HPDE6-E6E7 (cell line): ENCODE measurements around the gene FN3KRP.
A peak's percentile ranks its signal among the peaks of the same experiment; 100 is the strongest.

Experiments
- DNase-seq: peaks from one replicate; pipeline ENCODE4 v3.0.0; 2011; ENCODE audit warnings: missing footprints; ENCODE audit errors: extremely low spot score

The FN3KRP gene

DNA sequence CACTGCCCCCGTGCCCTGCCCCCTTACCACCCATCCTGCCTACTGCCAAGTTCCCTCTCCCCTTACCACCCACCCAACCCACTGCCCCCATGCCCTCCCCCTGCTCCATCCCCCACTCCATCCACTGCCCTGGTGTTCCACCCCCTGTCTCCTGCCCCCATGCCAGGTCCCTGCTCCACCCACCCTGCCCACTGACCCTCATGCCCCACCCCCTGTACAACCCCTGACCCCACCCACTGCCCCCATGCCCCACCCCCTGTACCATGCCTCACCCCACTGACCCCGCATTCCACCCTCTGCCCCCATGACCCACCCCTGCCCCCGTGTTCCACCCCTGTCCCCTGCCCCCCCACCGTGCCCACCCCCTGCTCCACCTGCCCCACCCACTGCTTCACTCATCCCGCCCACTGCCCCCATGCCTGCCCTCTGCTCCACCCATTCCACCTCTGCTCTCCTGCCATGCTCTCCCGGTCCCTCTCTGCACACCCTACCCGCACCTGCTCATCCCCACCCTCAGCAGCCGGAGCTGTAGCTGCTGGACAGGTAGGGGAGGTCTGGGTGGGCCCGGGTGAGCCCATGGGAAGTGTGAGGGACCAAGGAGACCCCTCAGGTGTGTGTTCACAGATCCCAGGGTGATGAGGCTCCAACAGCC lies 7.4 kb upstream of the FN3KRP start:
- no peak for DNase-seq

DNA sequence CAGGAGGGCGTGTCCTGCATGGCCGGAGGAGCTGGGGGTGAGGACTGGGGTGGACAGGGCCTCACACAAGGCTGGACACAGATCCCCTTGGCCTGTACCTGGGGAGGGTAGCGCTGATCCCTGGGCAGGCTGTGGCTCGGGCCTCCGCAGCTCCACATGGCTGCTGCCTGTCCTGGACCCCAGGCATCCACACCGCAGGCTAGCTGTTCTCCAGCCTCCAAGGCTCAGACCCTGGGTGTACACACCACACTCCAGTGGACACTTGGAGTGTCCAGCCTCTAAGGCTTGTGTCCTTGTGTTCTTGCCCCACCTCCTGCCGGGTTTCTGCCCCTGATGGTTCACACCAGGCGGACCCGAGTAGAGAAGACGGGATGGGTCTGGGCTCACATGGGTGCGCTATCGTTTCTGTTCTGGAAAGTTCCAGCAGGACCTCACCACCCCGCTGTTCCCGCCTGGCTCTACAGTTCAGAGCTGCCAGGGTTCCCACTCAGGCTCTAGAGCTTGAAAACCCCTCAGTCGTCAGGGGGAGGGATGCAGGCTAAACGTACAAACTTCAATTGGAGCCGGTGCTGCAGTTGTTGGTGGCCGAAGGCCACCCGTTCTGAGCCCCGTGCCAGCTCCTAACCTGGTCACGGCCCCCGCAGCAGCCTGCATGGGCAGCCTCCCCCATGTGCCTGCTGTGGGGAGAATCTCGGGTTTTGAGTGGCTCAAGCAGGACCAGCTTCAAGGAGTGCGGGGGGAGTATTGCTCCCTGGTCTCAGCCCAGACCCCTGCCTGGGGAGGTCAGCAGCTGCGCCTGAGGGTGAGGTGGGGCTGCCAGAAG lies 6.6 kb upstream of the FN3KRP start:
- no peak for DNase-seq

DNA sequence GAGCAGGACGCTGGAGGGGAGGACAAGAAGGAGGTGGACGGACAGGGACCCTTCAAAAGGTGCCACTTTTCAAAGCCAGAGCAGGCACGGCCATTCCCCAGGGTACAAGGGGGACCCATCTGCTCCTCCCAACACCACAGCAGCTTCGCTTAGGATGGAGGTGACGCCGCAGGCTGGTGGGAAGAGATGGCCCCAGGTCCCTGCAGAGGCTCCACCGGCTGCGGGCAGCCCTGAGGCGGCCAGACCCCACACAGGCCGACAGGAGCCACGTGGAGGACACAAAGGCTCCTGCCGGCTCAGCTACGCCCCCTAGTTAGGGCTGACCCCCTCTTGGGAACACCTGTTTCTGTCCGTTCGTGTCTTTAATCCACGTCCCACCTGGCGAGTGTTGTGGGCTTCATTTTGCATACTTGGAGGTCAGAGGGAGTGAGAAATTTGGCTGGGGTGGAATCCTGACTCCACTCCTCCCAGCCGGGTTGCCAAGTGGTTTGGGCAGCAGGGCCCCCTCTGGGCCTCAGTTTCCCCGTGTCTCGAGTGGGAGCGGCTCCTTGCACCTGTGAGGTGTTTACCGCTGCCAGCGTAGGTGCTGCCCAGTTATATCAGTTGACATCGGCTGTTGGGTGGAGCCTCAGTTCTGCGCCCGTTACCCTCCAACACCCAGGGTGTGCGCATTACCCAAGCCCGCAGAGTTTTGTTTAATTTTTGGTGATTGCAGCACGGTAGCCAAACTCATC lies 5.8 kb upstream of the FN3KRP start:
- DNase-seq, result no peak

DNA sequence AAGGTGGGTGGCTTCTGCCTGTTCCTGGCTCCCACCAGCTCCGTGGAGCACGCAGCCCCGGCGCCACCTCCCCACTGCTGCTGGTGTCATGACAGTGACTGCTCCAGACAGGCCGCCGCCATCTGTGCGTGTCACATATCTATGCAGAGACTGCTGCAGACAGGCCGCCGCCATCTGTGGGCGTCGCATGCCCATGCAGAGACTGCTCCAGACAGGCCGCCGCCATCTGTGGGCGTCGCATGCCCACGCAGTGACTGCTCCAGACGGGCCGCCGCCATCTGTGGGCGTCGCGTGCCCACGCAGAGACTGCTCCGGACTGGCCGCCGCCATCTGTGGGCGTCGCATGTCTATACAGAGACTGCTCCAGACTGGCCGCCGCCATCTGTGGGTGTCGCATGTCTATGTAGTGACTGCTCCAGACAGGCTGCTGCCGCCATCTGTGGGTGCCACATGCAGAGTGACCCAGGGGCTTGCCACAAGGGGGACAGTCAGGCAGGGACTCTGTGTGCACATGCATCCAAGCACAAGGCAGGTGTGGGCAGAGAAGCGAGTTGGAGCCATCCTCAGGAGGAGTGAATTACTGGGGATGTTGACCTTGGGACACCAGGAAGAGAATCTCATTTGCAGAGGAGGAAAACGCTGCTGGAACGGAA lies 3.3 kb upstream of the FN3KRP start:
- DNase-seq, result no peak

GRCh38 chr17:82718986-82719685 lies 2.6 kb downstream of the FN3KRP start:
- no peak for DNase-seq

- DNase-seq, result no peak
These were observed 3.7 kb downstream of the FN3KRP start for GRCh38 chr17:82720204-82720603.

DNA sequence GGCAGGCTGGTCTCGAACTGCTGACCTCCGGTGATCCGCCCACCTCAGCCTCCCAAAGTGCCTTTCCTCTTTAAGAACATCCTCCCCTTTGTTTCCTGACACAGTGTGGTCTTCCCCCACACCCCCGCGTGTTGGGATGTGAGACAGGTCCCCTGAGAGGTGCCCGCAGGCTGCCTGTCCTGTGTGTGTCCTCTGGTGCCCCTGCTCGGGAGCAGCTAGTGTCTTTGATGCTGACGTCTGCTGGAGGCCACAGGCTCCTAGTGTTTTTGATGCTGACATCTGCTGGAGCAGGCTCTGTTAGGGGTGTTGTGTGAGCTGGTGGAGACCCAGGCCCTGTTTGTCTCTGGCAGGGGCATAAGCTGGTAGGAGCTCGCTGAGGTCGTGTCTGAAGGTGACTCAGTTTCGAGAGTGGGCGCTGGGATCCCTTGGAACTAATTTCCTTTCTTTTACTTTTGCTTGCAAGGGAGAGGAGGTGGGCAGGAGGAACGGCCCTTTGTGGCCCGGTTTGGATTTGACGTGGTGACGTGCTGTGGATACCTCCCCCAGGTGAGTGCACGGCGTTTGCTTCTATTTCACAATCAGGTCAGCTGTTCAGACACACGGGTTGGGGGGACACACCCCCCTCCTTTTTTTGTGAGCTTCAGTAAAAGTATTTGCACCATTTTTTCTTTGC lies 6.0 kb downstream of the FN3KRP start:
- no peak for DNase-seq

DNA sequence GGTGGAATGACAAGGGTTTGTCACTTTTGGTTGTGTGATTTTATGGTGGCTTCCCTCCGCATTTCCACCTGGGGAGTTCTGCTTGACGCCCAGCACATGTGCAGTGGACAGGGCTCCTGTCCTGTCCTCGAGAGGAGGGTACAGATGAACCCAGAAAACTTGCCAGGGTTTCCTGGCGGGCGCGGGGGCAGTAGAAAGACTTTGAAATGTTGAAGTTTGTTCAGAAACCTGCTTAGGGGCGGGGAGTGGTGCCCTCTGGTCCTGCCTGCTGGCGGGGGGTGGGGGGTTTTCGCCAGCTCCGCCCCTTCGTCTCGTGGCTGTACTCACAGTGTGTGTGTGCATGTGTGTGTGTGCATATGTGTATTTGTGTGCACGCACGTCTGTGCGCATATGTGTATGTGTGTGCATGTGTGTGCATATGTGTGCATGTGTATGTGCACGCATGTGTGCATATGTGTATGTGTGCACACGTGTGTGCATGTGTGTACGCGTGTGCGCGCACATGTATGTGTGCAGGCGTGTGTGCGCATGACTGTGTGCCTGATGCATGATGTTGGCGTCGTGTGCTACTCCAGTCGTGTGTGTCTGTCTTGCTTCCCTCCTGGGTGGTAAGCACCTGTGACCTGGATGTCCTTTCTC lies 6.8 kb downstream of the FN3KRP start:
- no peak for DNase-seq

GRCh38 chr17:82726427-82726826 lies 9.9 kb downstream of the FN3KRP start:
- no peak for DNase-seq

DNA sequence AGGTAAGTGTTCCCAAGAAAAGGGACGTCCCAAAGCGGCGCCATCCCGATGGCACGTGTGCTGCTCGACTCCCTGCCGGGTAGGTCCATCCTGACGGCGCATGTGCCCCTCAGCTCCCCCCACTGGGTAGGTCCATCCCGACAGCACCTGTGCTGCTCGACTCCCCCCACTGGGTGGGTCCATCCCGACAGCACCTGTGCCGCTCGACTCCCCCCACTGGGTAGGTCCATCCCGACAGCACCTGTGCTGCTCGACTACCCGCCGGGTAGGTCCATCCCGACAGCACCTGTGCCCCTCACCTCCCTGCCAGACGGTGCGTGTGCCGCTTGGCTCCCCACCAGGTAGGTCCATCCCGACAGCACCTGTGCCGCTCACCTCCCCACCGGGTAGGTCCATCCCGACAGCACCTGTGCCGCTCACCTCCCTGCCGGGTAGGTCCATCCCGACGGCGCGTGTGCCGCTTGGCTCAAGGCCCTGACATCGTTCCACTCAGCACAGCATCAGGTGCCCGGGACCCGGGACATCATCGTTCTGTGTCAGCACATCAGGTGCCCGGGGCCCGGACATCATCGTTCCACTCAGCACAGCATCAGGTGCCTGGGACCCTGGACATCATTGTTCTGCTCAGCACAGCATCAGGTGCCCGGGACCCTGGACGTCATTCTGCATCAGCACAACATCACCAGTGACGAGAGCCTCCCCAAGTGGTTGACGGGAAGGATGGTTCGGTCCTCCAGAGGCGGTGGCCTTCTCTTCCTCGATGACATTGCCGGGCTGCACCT lies 13.2 kb downstream of the FN3KRP start:
- DNase-seq, result no peak

GRCh38 chr17:82732118-82732743 lies 15.7 kb downstream of the FN3KRP start:
- DNase-seq, result no peak

GRCh38 chr17:82734987-82735866 lies 18.7 kb downstream of the FN3KRP start, which contains the start of gene FN3K:
FN3K (plus strand) TSS chr17:82735615; CDS start chr17:82735637, 22 bp downstream.
- peak; percentile 61 for DNase-seq

DNA sequence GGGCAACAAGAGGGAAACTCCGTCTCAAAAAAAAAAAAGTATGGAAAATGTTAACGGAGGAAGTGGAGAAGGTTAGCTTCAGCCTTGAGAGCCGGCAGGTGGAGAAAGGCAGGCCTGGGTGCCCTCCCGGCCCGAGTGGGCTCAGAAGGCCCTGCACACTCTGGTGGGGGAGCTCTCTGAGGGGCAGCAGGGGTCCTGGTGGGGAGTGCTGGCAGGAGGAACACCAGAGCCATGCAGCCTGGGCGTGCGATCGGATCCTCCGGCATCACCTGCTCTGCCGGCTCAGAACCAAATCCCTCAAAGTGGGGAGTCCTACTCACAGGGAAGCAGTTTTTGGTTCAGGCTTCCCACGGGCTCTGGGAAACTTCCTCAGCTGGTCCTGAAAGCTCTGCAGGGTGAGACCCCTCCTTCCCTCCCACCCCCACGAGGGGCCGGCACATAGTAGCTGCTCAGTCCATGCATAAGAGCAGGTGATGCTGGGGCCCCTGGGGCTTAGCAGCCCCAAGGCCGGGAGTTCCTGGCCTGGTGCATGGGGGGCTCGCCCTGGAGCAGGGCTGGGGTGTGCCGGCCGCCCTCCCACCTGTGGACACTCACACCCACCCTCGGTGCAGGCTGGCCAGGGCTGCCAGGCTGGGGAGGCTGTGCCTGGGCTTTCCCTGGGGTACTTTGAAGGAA lies 20.1 kb downstream of the FN3KRP start:
- DNase-seq, result no peak

DNA sequence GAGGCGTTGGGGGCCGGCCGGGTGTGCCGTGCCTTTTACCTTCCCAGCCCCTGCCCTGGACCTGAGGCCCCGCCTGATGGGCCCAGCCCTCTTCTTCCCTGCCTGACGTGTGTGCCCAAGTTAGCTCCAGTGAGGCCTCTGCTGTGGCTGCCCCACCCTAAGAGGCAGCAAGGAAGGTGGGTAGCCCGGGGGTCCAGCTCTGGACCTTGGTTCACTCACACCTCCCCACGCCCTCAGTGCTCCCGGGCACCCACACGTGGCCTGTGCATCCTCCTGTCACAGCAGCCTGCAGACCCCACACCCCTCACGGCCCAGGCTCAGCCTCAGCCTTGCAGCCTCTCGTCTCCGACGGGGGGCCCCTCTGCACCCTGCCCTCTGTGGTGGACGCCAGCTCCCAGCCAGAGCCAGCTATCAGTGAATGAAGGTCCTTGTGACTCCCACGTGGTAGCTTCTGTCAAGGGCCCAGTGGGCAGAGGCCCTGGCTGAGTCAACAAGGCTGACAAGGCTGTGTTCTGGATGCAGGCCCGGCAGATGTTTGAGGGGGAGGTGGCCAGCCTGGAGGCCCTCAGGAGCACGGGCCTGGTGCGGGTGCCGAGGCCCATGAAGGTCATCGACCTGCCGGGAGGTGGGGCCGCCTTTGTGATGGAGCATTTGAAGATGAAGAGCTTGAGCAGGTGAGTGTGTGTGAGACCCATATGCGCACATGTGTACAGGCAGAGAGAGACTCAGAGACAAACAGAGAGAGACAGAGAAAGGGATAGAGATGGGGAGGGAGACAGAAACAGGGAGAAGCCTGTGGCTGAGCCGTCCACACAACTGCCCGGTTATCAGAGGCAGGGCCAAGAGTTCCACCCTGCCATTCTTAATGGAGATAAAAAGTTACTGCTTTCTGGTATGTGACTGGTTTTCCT lies 21.7 kb downstream of the FN3KRP start:
- DNase-seq, result no peak

DNA sequence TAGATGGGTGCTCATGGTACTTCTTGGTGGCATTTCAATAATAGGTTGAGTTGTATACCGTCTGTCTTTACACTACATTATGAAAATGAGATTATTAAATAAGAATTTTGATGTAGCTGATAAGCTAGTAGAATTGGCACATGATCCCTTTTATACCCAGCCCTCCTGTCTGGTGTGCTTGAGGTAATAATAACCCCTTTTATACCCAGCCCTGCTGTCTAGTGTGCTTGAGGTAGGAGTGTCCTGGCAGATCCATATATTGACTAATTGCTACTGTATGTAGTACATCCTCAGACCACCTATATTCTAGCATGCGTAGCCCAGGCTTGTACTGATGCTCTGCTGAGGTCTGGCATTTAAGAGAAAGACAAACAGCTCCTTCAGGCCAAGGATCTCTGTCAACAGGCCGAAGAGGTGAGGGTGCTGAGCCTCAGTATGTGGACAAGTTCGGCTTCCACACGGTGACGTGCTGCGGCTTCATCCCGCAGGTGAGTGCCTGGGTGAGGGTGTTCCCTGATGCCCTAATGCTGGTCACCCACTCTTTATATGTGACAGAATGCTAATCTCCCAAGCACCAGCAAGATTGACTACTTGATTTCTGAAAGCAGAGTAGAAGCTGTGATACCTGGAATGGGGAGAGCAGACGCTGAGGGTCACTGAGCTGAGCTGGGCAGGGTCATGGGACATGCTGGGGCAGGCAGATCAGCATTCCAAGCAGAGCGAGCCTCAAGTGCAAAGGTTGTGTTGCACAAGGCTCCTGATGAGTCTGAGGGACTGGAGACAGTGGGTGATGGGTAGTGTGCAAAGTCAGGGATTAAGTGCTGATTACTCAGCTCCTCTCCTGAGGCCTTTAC lies 24.6 kb downstream of the FN3KRP start:
- no peak for DNase-seq
